Measurements from ENCODE around the gene PGLYRP2. TPM values are rescaled to one million over a fixed set of nuclear protein-coding genes. Genes with fewer than 3 reads are reported as not detected.

The PGLYRP2 gene
- total and polyA plus RNA-seq, 9 of the 15 experiments (the other 6 are each of a cell fraction or from before 2014, with no cell fraction given) = not detected

DNA sequence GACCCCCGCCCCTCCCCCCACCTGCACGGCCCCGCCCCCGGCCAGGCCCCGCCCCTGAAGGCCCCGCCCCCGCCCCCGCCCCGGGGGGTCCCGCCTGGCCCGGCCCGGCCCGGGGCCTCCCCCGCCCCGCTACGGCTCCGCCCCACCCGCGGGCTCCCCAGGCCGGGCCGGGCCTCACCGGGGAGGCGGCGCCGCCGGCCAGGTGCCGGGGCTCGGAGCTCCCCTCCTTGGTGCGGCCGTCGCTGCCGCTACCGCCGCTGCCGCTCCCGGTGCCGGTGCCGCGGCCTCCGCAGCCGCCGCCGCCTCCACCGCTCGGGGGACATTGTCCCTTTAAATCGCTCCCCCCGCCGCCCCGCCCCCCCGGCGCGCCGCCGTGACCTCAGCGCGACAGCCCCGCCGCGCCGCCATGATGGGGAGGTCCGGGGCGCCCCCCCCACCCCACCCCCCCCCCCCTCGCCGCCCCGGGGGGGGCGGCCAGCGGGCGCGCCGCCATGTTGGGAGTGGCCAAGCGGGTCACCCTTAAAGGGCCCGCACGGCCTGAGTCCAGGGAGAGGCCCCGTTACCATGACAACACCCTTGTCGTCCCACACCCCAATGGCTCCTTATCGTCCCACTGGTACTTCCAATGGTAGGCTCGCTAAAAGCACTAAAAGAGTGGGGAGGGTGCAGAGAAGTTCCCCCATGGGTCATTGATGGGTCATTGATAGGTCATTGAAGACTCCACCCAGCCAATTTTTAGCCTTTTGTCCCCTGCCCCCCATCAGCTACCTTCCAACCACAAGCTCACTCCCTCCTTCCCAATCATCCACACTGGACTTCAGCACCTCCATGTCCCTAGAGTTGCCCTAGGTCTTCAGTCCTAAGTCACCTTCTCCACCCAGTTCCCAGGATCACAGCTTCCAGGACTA lies 29.4 kb downstream of the PGLYRP2 start, which contains the start of gene WIZ (continued):
- TF ChIP-seq MYBL2 (IDR thresholded peaks at IDR 0.05; ENCODE audit: low read depth) = no peak
- no peak for TF ChIP-seq MYBL2 (CRISPR knock-in tag; IDR thresholded peaks at IDR 0.05; ENCODE audit: borderline replicate concordance)
- TF ChIP-seq YY1 (IDR thresholded peaks at IDR 0.05; ENCODE audit: borderline replicate concordance in 1 of 3, control insufficient read depth in 1 of 3, extremely low read depth in 1 of 3, insufficient read depth in 3 of 3, insufficient read length in 1 of 3, insufficient replicate concordance in 2 of 3, low read depth in 1 of 3, low read length in 2 of 3) = peak; percentile 79 to 98 (median 97)
- TF ChIP-seq BCLAF1 (IDR thresholded peaks at IDR 0.05; ENCODE audit: borderline replicate concordance in 1 of 2, control insufficient read depth in 1 of 2, low read depth in 2 of 2, low read length in 1 of 2) = no peak
- no peak; the same call in 1 of the 2 replicates for TF ChIP-seq HDGF (IDR thresholded peaks at IDR 0.05)
- TF ChIP-seq NFIC (IDR thresholded peaks at IDR 0.05) = peak; percentile 68
- TF ChIP-seq NR2F6 (CRISPR knock-in tag; IDR thresholded peaks at IDR 0.05) = no peak
- no peak for TF ChIP-seq ZNF324 (CRISPR knock-in tag; IDR thresholded peaks at IDR 0.05)
- peak; percentile 98 for TF ChIP-seq THAP7 (CRISPR knock-in tag; IDR thresholded peaks at IDR 0.05)
- no peak for TF ChIP-seq THRB (CRISPR knock-in tag; conservative IDR thresholded peaks at IDR 0.05)
- TF ChIP-seq C11orf30 (IDR thresholded peaks at IDR 0.05; ENCODE audit: low read depth) = no peak
- no peak for TF ChIP-seq REST (IDR thresholded peaks at IDR 0.05; ENCODE audit: borderline replicate concordance)
- TF ChIP-seq REST (CRISPR knock-in tag; IDR thresholded peaks at IDR 0.05; ENCODE audit: low read depth) = no peak
